Natural killer cell (primary cell): ENCODE results near the gene SH3PXD2B. TPM values are rescaled to one million over a fixed set of nuclear protein-coding genes. Genes with fewer than 3 reads are reported as not detected.
"Not testable (repeated sequence)": the region's sequence is repeated elsewhere in the genome, so short reads cannot be mapped to it uniquely, and the experiment has no call there.

Experiments used
- ATAC-seq, 3 donors: fragments of 150-1000 bp in 2 of 3; fragments of 200-7000 bp in 1 of 3; cut with Tn5 transposase; 1 replicate in 1 of 3; 2 replicates in 2 of 3; pipeline ENCODE4 v1.10.0; 2021; ENCODE audit warnings: mild to moderate bottlenecking in 2 of 3, moderate library complexity in 2 of 3
- DNase-seq, 2 donors: peaks; one replicate each; pipeline versions ENCODE4 v3.0.0 to v3.0.0-alpha.2; 2013 to 2021; ENCODE audit warnings: mixed read lengths in 1 of 2
- H3K27ac ChIP-seq: one replicate; pipeline ENCODE4 v1.5.1; 2013; ENCODE audit warnings: mild to moderate bottlenecking, low read length
- H3K27me3 ChIP-seq: one replicate; pipeline ENCODE4 v1.6.1; 2013; ENCODE audit warnings: low read length; ENCODE audit not compliant: control insufficient read depth, insufficient read depth
- H3K36me3 ChIP-seq: one replicate; pipeline ENCODE4 v1.6.1; 2013; ENCODE audit warnings: low read length; ENCODE audit not compliant: control insufficient read depth, insufficient read depth
- H3K4me1 ChIP-seq: one replicate; pipeline ENCODE4 v1.6.1; 2013; ENCODE audit warnings: low read length; ENCODE audit not compliant: control insufficient read depth, insufficient read depth
- H3K4me3 ChIP-seq: one replicate; pipeline ENCODE4 v1.5.1; 2013; ENCODE audit warnings: low read length
- H3K9me3 ChIP-seq: one replicate; pipeline ENCODE4 v1.6.1; 2013; ENCODE audit warnings: low read length; ENCODE audit not compliant: control insufficient read depth, insufficient read depth
- H3K27ac Mint-ChIP-seq, 2 donors: one replicate each; pipeline ENCODE4 v1.8.0; 2022; ENCODE audit warnings: mild to moderate bottlenecking in 2 of 2, mixed read lengths in 2 of 2, moderate library complexity in 1 of 2
- H3K27me3 Mint-ChIP-seq, 2 donors: one replicate each; pipeline ENCODE4 v1.8.0; 2022; ENCODE audit warnings: low read depth in 2 of 2, mixed read lengths in 2 of 2
- H3K36me3 Mint-ChIP-seq: one replicate; pipeline ENCODE4 v1.8.0; 2022; ENCODE audit warnings: mixed read lengths
- H3K4me1 Mint-ChIP-seq, 2 donors: one replicate each; pipeline ENCODE4 v1.8.0; 2022; ENCODE audit warnings: mixed read lengths in 2 of 2
- H3K4me3 Mint-ChIP-seq: one replicate; pipeline ENCODE4 v1.8.0; 2022; ENCODE audit warnings: mild to moderate bottlenecking, moderate library complexity, mixed read lengths
- H3K9me3 Mint-ChIP-seq, 2 donors: one replicate each; pipeline ENCODE4 v1.8.0; 2022; ENCODE audit warnings: mixed read lengths in 2 of 2
- WGBS: methylation state at CpG from one replicate; pipeline ENCODE4 v1.1.7; 2013; ENCODE audit warnings: missing lambda C conversion rate; ENCODE audit not compliant: insufficient coverage; 5-methylcytosine and 5-hydroxymethylcytosine counted together
- intact Hi-C: fragments of 100-400 bp; cut with micrococcal nuclease; formaldehyde crosslinking; loops from one replicate; pipeline ENCODE4 v1.14.2; 2022
- total RNA-seq, 4 donors: library from RNA; stranded (reverse); fragments of 120-200 nt in 1 of 4; gene quantifications; one replicate each; pipeline versions ENCODE4 v1.2.3 to v1.2.4, GENCODE V29; 2013 to 2022
- TF ChIP-seq, protein P1 (sequence below): fragments of 200-600 bp; IDR thresholded peaks from one replicate; pipeline ENCODE4 v1.8.0; 2022; ENCODE audit warnings: antibody characterized with exemption

SH3PXD2B gene
- total RNA-seq, 3 donors from 2014 or later (not counting 1 experiment from before 2014, with no cell fraction given), result 0.25 to 0.35 TPM; not detected in 1

DNA sequence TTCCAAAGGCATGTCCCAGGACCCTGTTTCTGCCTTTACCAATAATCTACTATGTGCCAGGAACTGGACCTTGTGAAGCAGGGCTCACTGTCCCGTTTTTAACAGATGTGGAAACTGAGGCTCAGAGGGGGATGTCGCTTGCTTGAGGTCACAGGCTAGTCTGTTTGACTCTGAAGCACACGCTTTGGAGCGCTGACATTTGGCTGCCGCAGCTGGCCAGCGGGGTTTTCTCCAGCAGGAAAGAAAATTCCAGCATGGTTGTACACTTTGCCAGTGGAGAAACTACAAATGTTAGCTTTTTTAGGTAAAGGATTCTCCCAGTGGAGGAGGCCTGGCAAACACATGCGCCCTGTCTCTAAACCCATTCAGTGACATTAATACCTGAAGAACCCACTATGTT, 50.5 kb downstream of the SH3PXD2B start:
- peaks cover 3 to 18% of the 10 kb centered on the region in 2 donors for H3K27me3 Mint-ChIP-seq
- no peaks in the 10 kb centered on the region for H3K36me3 ChIP-seq
- no peak overlapping the region for H3K27ac Mint-ChIP-seq
- TF ChIP-seq, protein P1, sequence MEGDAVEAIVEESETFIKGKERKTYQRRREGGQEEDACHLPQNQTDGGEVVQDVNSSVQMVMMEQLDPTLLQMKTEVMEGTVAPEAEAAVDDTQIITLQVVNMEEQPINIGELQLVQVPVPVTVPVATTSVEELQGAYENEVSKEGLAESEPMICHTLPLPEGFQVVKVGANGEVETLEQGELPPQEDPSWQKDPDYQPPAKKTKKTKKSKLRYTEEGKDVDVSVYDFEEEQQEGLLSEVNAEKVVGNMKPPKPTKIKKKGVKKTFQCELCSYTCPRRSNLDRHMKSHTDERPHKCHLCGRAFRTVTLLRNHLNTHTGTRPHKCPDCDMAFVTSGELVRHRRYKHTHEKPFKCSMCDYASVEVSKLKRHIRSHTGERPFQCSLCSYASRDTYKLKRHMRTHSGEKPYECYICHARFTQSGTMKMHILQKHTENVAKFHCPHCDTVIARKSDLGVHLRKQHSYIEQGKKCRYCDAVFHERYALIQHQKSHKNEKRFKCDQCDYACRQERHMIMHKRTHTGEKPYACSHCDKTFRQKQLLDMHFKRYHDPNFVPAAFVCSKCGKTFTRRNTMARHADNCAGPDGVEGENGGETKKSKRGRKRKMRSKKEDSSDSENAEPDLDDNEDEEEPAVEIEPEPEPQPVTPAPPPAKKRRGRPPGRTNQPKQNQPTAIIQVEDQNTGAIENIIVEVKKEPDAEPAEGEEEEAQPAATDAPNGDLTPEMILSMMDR, result no peak
- no peak overlapping the region for H3K4me3 ChIP-seq
- H3K4me1 Mint-ChIP-seq, result no peaks in the 10 kb centered on the region
- no peaks in the 10 kb centered on the region for H3K9me3 ChIP-seq
- H3K36me3 Mint-ChIP-seq, result no peaks in the 10 kb centered on the region
- WGBS, result 91% methylated on average over 6 of the region's 7 CpGs
- no peaks in the 10 kb centered on the region for H3K27me3 ChIP-seq
- ATAC-seq, result no peak
- intact Hi-C loops, result no loop called here
- H3K4me1 ChIP-seq, result no peaks in the 10 kb centered on the region
- H3K9me3 Mint-ChIP-seq, result no peaks in the 10 kb centered on the region
- DNase-seq, result no peak
- H3K27ac ChIP-seq, result no peak overlapping the region
- no peak overlapping the region for H3K4me3 Mint-ChIP-seq

DNA sequence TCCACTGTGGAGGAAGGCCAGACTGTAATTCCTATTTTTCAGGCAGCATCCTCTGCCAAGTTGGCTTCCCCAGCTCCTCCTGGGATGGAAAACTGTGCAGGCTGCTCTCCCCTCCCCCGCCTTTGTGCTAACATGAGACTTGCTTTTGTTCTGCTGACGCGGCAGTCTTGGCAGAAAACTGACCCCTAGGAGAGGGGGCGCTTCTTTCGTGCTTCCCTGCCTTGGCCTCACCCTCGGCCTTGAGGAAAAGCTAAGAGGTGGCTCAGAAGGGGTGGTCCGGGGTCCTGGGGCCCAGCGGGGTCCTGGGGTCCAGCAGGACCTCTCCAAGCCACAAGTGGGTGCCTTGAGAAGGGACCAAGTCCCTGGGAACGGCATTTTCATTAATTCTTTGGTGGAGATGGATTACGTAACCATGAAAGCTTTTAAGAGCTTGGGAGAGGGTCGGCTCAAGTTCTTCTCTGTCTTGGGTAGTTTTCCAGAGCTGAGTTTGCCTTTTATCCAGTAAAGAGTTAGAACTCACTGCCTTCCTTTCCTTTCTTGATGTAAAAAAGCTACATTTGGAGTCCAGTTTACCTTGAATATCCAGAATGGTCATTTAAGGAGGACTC, 51.0 kb downstream of the SH3PXD2B start:
- Histone ChIP-seq H3K36me3 (no peaks in the 10 kb centered on the region), H3K4me3 (no peak overlapping the region), H3K4me1 (no peaks in the 10 kb centered on the region), H3K9me3 (no peaks in the 10 kb centered on the region), H3K27me3 (no peaks in the 10 kb centered on the region), H3K27ac (no peak overlapping the region)
- H3K9me3 Mint-ChIP-seq, result no peaks in the 10 kb centered on the region
- DNase-seq, result no peak
- H3K27ac Mint-ChIP-seq, result no peak overlapping the region
- no peak overlapping the region for H3K4me3 Mint-ChIP-seq
- intact Hi-C loops, result no loop called here
- TF ChIP-seq, protein P1, result no peak
- peaks cover 3 to 22% of the 10 kb centered on the region in 2 donors for H3K27me3 Mint-ChIP-seq
- H3K4me1 Mint-ChIP-seq, result no peaks in the 10 kb centered on the region
- WGBS, result 88% methylated on average over 11 of the region's 11 CpGs
- no peaks in the 10 kb centered on the region for H3K36me3 Mint-ChIP-seq
- no peak for ATAC-seq

DNA sequence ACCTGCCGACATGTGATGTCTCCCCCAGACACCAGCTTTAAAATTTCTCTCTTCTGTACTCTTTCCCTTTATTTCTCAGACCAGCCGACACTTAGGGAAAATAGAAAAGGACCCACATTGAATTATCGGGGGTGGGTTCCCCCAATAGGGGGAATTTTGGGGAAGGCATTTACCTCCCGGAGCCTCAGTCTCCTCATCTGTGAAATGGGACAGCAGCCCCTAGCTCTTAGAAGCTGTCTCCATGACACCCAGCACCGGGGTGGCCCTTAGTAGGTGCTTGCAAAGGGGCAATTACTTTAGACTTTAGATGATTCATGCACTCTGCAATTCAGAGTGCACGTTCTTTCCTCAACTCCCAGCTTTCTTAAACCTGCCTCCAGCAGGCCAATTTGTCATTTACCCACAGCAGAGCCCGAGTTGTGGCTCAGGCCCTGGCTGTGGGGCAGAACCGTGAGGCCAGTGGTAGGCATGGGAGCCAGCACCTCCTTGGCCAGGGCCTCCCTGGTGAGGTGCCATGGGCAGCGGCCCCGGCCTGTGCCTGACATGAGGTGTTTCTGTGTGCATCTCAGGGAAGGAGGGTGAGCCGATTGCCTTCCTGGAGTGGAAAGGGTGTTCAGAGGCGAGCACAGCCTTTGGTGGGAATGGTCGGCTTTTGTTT, 51.7 kb downstream of the SH3PXD2B start:
- peaks cover 0 to 2% of the 10 kb centered on the region in 2 donors for H3K9me3 Mint-ChIP-seq
- intact Hi-C loops, result no loop called here
- H3K27ac Mint-ChIP-seq, result no peak overlapping the region
- Histone ChIP-seq H3K9me3 (no peaks in the 10 kb centered on the region), H3K4me3 (no peak overlapping the region), H3K36me3 (no peaks in the 10 kb centered on the region), H3K27ac (no peak overlapping the region), H3K4me1 (no peaks in the 10 kb centered on the region), H3K27me3 (no peaks in the 10 kb centered on the region)
- no peak for DNase-seq
- no peak for ATAC-seq
- H3K36me3 Mint-ChIP-seq, result no peaks in the 10 kb centered on the region
- no peak overlapping the region for H3K4me3 Mint-ChIP-seq
- no peaks in the 10 kb centered on the region for H3K4me1 Mint-ChIP-seq
- H3K27me3 Mint-ChIP-seq, result peaks cover 3 to 27% of the 10 kb centered on the region in 2 donors
- 85% methylated on average over 12 of the region's 13 CpGs for WGBS
- TF ChIP-seq, protein P1, result no peak

DNA sequence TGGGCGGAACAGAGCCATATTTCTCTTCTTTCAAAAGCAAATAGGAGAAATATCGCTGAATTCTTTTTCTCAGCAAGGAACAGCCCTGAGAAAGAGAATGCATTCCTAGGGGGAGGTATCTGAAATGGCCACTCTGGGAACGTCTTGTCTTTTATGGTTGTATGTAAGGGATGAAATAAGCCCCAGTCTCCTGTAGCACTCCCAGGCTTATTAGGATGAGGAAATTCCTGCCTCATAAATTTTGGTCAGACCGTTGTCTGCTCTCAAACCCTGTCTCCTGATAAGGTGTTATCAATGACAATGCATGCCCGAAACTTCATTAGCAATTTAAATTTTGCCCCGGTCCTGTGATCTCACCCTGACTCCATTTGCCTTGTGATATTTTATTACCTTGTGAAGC, 52.3 kb downstream of the SH3PXD2B start:
- not testable (repeated sequence) for ATAC-seq, H3K9me3 Mint-ChIP-seq

More for the DNA sequence above, 52.3 kb downstream of the SH3PXD2B start:
- WGBS, result 95% methylated on average over 4 of the region's 6 CpGs
- intact Hi-C loops, H3K27me3 ChIP-seq, H3K27ac Mint-ChIP-seq, H3K4me3 ChIP-seq, H3K9me3 ChIP-seq, H3K4me1 ChIP-seq, H3K27ac ChIP-seq, H3K36me3 ChIP-seq, H3K4me3 Mint-ChIP-seq, H3K4me1 Mint-ChIP-seq, H3K36me3 Mint-ChIP-seq, DNase-seq: not testable (repeated sequence)
- H3K27me3 Mint-ChIP-seq, result peaks cover 3 to 26% of the 10 kb centered on the region in 2 donors
